RWPE2 (cell line): ENCODE results near the gene MMP20.
"Not testable (repeated sequence)": the region's sequence is repeated elsewhere in the genome, so short reads cannot be mapped to it uniquely, and the experiment has no call there.

Source experiments
- ATAC-seq: fragments of 200-7000 bp; cut with Tn5 transposase; 3 replicates; pipeline ENCODE4 v1.9.1; 2021; ENCODE audit warnings: low read depth
- DNase-seq: peaks from one replicate; pipeline ENCODE4 v3.0.0-alpha.2; 2020; ENCODE audit warnings: low spot score
- H3K27ac ChIP-seq: fragments of 450-650 bp; 2 replicates; pipeline ENCODE4 v1.5.1; 2017; ENCODE audit warnings: mild to moderate bottlenecking; ENCODE audit not compliant: poor library complexity, severe bottlenecking
- H3K27me3 ChIP-seq: fragments of 250-450 bp; sonication (Bioruptor Pico); 2 replicates; pipeline ENCODE4 v1.5.1; 2021; ENCODE audit warnings: mild to moderate bottlenecking, moderate library complexity; ENCODE audit not compliant: insufficient read depth, poor library complexity, severe bottlenecking
- H3K36me3 ChIP-seq: fragments of 250-450 bp; sonication (Bioruptor Pico); 2 replicates; pipeline ENCODE4 v1.5.1; 2020; ENCODE audit warnings: low read depth, mild to moderate bottlenecking, moderate library complexity
- H3K4me1 ChIP-seq: fragments of 250-450 bp; sonication (Bioruptor Pico); 2 replicates; pipeline ENCODE4 v1.5.1; 2021; ENCODE audit warnings: mild to moderate bottlenecking, moderate library complexity; ENCODE audit not compliant: insufficient read depth, poor library complexity, severe bottlenecking
- H3K4me3 ChIP-seq: fragments of 250-450 bp; sonication (Bioruptor Pico); 2 replicates; pipeline ENCODE4 v1.5.1; 2021; ENCODE audit warnings: mild to moderate bottlenecking, moderate library complexity; ENCODE audit not compliant: severe bottlenecking
- H3K9me3 ChIP-seq: fragments of 250-450 bp; sonication (Bioruptor Pico); 2 replicates; pipeline ENCODE4 v1.5.1; 2021; ENCODE audit warnings: mild to moderate bottlenecking, moderate library complexity; ENCODE audit not compliant: severe bottlenecking
- TF ChIP-seq, protein P1 (sequence below): fragments of 450-650 bp; IDR thresholded peaks from one replicate; pipeline ENCODE4 v1.5.1; 2017; ENCODE audit warnings: mild to moderate bottlenecking, moderate library complexity; ENCODE audit not compliant: poor library complexity, severe bottlenecking

Gene MMP20

DNA sequence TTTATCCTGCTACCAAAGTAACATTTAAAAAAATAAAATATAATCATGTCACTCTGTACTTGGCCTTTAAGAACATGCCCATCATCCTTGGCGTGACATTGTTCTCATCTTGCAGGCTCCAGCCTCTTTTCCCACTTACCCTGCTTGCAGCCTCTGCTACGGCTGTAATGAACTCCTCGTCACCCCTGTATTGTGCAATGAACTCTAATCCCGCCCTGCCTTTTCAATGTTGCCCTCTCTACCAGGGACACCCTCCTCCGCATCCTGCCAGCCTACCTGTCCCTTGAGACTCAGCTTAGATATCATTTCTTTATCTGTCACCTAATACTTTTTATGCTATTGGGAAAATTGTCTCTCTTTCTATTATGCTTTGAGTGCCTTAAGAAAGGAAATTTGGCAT is 12.6 kb upstream of the MMP20 start:
- Histone ChIP-seq H3K9me3 (no peaks in the 10 kb centered on the region), H3K4me1 (peaks cover 3% of the 10 kb centered on the region), H3K27me3 (no peaks in the 10 kb centered on the region), H3K27ac (no peak overlapping the region), H3K4me3 (no peak overlapping the region), H3K36me3 (no peaks in the 10 kb centered on the region)
- no peak for DNase-seq
- TF ChIP-seq, protein P1, sequence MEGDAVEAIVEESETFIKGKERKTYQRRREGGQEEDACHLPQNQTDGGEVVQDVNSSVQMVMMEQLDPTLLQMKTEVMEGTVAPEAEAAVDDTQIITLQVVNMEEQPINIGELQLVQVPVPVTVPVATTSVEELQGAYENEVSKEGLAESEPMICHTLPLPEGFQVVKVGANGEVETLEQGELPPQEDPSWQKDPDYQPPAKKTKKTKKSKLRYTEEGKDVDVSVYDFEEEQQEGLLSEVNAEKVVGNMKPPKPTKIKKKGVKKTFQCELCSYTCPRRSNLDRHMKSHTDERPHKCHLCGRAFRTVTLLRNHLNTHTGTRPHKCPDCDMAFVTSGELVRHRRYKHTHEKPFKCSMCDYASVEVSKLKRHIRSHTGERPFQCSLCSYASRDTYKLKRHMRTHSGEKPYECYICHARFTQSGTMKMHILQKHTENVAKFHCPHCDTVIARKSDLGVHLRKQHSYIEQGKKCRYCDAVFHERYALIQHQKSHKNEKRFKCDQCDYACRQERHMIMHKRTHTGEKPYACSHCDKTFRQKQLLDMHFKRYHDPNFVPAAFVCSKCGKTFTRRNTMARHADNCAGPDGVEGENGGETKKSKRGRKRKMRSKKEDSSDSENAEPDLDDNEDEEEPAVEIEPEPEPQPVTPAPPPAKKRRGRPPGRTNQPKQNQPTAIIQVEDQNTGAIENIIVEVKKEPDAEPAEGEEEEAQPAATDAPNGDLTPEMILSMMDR, result no peak
- ATAC-seq, result peak; percentile 55

- H3K9me3 ChIP-seq, result no peaks in the 10 kb centered on the region
- ATAC-seq, result no peak
Measured at GRCh38 chr11:102633385-102634026, 8.4 kb upstream of the MMP20 start.

GRCh38 chr11:102632026-102632425 is 6.9 kb upstream of the MMP20 start:
- H3K9me3 ChIP-seq, result no peaks in the 10 kb centered on the region
- H3K36me3 ChIP-seq, result no peaks in the 10 kb centered on the region
- no peaks in the 10 kb centered on the region for H3K4me1 ChIP-seq
- H3K27ac ChIP-seq, result no peak overlapping the region
- DNase-seq, result no peak
- TF ChIP-seq, protein P1, result no peak
- H3K27me3 ChIP-seq, result no peaks in the 10 kb centered on the region
- H3K4me3 ChIP-seq, result no peak overlapping the region
- no peak for ATAC-seq

More at GRCh38 chr11:102633385-102634026, 8.4 kb upstream of the MMP20 start:
- H3K4me1 ChIP-seq, result peaks cover 3% of the 10 kb centered on the region
- no peak overlapping the region for H3K4me3 ChIP-seq
- TF ChIP-seq, protein P1, result no peak
- no peaks in the 10 kb centered on the region for H3K36me3 ChIP-seq
- no peak for DNase-seq
- no peaks in the 10 kb centered on the region for H3K27me3 ChIP-seq
- no peak overlapping the region for H3K27ac ChIP-seq

- Histone ChIP-seq H3K27me3 (no peaks in the 10 kb centered on the region), H3K4me1 (no peaks in the 10 kb centered on the region), H3K27ac (no peak overlapping the region), H3K4me3 (no peak overlapping the region), H3K36me3 (no peaks in the 10 kb centered on the region), H3K9me3 (no peaks in the 10 kb centered on the region)
- ATAC-seq (no peak), DNase-seq (no peak)
- TF ChIP-seq, protein P1, result no peak
Measured at GRCh38 chr11:102630598-102631448, 5.7 kb upstream of the MMP20 start.

DNA sequence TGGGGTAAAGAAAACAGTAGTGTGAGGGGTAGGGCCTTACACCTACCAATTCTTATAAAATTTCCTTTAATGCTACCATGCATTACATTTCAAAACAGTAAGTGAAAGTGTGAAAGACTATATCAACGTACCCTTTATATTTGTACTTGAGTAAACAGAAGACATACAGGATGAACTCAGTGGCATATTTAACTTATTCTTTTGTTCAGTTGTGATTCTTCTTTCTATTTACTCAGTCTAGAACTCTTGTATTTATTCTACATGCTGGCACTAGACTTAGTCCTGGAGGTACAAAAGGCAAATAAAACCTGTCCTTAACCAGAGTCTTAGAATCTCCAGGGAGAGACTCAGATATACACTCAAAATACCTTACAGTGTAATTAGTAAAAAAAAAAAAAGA is 4.8 kb upstream of the MMP20 start:
- H3K27ac ChIP-seq, H3K27me3 ChIP-seq, H3K9me3 ChIP-seq, DNase-seq, H3K4me1 ChIP-seq, H3K4me3 ChIP-seq, H3K36me3 ChIP-seq: not testable (repeated sequence)
- ATAC-seq, result 0 out of 3 replicates have a peak, but pooled peaks have one; percentile 17
